ENCODE results near the gene COA6. TPM values are rescaled to one million over a fixed set of nuclear protein-coding genes. Genes with fewer than 3 reads are reported as not detected.

Gene COA6
- total and polyA plus RNA-seq, 2 donors from 2014 or later: 21.2 to 76.4 TPM

DNA sequence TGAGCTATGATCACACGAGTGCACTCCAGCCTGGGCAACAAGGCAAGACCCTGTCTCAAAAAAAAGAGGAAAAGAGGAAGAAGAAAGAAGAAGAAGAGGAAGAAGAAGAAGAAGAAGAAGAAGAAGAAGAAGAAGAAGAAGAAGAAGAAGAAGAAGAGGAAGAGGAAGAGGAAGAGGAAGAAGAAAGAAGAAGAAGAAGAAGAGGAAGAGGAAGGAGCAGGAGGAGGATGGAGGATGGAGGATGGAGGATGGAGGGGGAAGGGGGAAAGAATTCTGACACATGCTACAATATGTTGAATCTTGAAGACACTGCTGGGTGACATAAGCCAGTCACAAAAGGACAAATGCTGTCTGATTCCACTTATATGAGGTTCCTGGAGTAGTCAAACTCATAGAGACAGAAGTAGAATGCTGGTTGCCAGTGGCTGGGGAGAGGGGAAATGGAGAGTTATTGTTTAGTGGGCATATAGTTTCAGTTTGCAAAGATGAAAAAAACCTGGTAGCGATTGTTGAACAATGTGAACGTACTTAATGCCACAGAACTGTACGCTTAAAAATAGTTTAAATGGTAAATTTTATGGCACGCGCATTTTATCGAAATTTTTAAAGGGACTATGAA lies 47.3 kb upstream of the COA6 start:
- DNase-seq (no peak), FAIRE-seq (no peak)
- H3K4me3 ChIP-seq (ENCODE audit: low read length in 3 of 3): peak overlapping the region in 2 of 3 donors; percentile 6 to 17
- no peak for TF ChIP-seq CTCF (IDR thresholded peaks at IDR 0.05; ENCODE audit: borderline replicate concordance, extremely low read depth, insufficient read depth)
- no peaks in the 10 kb centered on the region for H3K9me3 ChIP-seq (ENCODE audit: control insufficient read depth in 2 of 3, insufficient read depth in 1 of 3, low read length in 3 of 3)
- H3K36me3 ChIP-seq (ENCODE audit: control insufficient read depth in 2 of 3, insufficient read depth in 3 of 3, low read length in 3 of 3): no peaks in the 10 kb centered on the region
- H3K9ac ChIP-seq (ENCODE audit: low read length in 3 of 3): no peak overlapping the region
- no peaks in the 10 kb centered on the region for H3K27me3 ChIP-seq (ENCODE audit: control insufficient read depth, insufficient read depth, low read length)
- H3K4me1 ChIP-seq (ENCODE audit: control insufficient read depth in 2 of 3, insufficient read depth in 2 of 3, low read depth in 1 of 3, low read length in 3 of 3): no peaks in the 10 kb centered on the region
- no peak overlapping the region for H3K27ac ChIP-seq (ENCODE audit: low read depth in 2 of 2, low read length in 2 of 2)
- intact Hi-C loops (cut with DNase I): no loop called here

- H3K4me1 ChIP-seq (ENCODE audit: control insufficient read depth in 2 of 3, insufficient read depth in 2 of 3, low read depth in 1 of 3, low read length in 3 of 3): no peaks in the 10 kb centered on the region
- FAIRE-seq: no peak
- no peaks in the 10 kb centered on the region for H3K9me3 ChIP-seq (ENCODE audit: control insufficient read depth in 2 of 3, insufficient read depth in 1 of 3, low read length in 3 of 3)
- intact Hi-C loops (cut with DNase I): no loop called here
- H3K27ac ChIP-seq (ENCODE audit: low read depth in 2 of 2, low read length in 2 of 2): no peak overlapping the region
- no peak overlapping the region for H3K9ac ChIP-seq (ENCODE audit: low read length in 3 of 3)
- peak overlapping the region in 2 of 3 donors; percentile 6 to 17 for H3K4me3 ChIP-seq (ENCODE audit: low read length in 3 of 3)
- no peaks in the 10 kb centered on the region for H3K36me3 ChIP-seq (ENCODE audit: control insufficient read depth in 2 of 3, insufficient read depth in 3 of 3, low read length in 3 of 3)
- no peaks in the 10 kb centered on the region for H3K27me3 ChIP-seq (ENCODE audit: control insufficient read depth, insufficient read depth, low read length)
- TF ChIP-seq CTCF (IDR thresholded peaks at IDR 0.05; ENCODE audit: borderline replicate concordance, extremely low read depth, insufficient read depth): peak; percentile 55
- peak in 4 of 5 donors; percentile 52 to 76 (median 66) for DNase-seq
Measured at GRCh38 chr1:234326497-234327366, 46.5 kb upstream of the COA6 start.

GRCh38 chr1:234327577-234328164 lies 45.6 kb upstream of the COA6 start:
- no peak for TF ChIP-seq CTCF (IDR thresholded peaks at IDR 0.05; ENCODE audit: borderline replicate concordance, extremely low read depth, insufficient read depth)
- Histone ChIP-seq H3K27me3 (ENCODE audit: control insufficient read depth, insufficient read depth, low read length) (no peaks in the 10 kb centered on the region), H3K27ac (ENCODE audit: low read depth in 2 of 2, low read length in 2 of 2) (no peak overlapping the region), H3K36me3 (ENCODE audit: control insufficient read depth in 2 of 3, insufficient read depth in 3 of 3, low read length in 3 of 3) (no peaks in the 10 kb centered on the region), H3K4me3 (ENCODE audit: low read length in 3 of 3) (no peak overlapping the region), H3K4me1 (ENCODE audit: control insufficient read depth in 2 of 3, insufficient read depth in 2 of 3, low read depth in 1 of 3, low read length in 3 of 3) (no peaks in the 10 kb centered on the region), H3K9me3 (ENCODE audit: control insufficient read depth in 2 of 3, insufficient read depth in 1 of 3, low read length in 3 of 3) (no peaks in the 10 kb centered on the region), H3K9ac (ENCODE audit: low read length in 3 of 3) (no peak overlapping the region)
- intact Hi-C loops (cut with DNase I): no loop called here
- FAIRE-seq (no peak), DNase-seq (no peak)
